ENCODE measurements around the gene CCDC50. TPM values are rescaled to one million over a fixed set of nuclear protein-coding genes. Genes with fewer than 3 reads are reported as not detected.

The CCDC50 gene
- total RNA-seq, 1 experiment from 2014 or later, result 106 TPM

DNA sequence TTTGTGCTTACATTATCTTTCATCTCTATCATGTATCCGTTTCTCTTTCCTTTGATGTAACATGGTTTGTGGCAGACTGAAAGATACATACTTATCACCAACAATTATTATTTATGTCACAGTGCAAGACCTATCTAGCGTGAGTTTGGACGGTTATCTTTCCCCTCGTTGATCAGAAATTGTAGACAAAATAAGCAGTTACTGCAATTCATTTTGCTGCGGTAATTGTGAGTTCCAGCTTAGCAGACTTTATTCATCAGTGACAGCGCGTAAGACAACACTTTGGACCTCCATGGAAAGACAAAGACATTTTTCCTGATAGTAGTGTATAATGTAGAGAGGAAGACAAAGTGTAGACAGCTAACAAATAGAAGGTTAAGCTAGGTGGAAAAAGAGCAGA, 52.1 kb downstream of the CCDC50 start:
- H3K9me2 ChIP-seq (ENCODE audit: insufficient read depth), result no peaks in the 10 kb centered on the region
- no peaks in the 10 kb centered on the region for H3F3A ChIP-seq (ENCODE audit: insufficient read depth, low read depth)
- intact Hi-C loops (cut with micrococcal nuclease; ENCODE audit: unreplicated experiment), result loop anchor here (10.0 kb wide), 1 partner anchor 677 kb away; no protein-coding TSS in a partner anchor
- ChIA-PET POLR2A (ENCODE audit: unreplicated experiment) (interaction anchor here (0.6 kb wide), 1 partner anchor 18 kb away, joined by 3 read pairs; no protein-coding TSS in a partner anchor), CTCF (no interaction called here)
- H3K27me3 ChIP-seq (ENCODE audit: insufficient read depth, low read depth), result no peaks in the 10 kb centered on the region
- BruUV-seq (replicated peaks), result no TSS peak
- no peak for DNase-seq
- H3K27ac ChIP-seq, result no peak overlapping the region
- no peak overlapping the region for H3K4me2 ChIP-seq
- H3K4me1 ChIP-seq (replicated peaks; ENCODE audit: insufficient read depth), result no peaks in the 10 kb centered on the region
- peaks cover 30% of the 10 kb centered on the region; the same call in 1 of the 2 replicates for H3K36me3 ChIP-seq (ENCODE audit: low read depth)
- no peaks in the 10 kb centered on the region for H3K79me2 ChIP-seq (ENCODE audit: low read depth)
- no peaks in the 10 kb centered on the region for H4K20me1 ChIP-seq (ENCODE audit: insufficient read depth)
- H3K9me3 ChIP-seq (ENCODE audit: insufficient read depth, low read depth), result no peaks in the 10 kb centered on the region
- TF ChIP-seq EZH2 (IDR thresholded peaks at IDR 0.05; ENCODE audit: low read depth), result no peak
- TF ChIP-seq, protein P1, sequence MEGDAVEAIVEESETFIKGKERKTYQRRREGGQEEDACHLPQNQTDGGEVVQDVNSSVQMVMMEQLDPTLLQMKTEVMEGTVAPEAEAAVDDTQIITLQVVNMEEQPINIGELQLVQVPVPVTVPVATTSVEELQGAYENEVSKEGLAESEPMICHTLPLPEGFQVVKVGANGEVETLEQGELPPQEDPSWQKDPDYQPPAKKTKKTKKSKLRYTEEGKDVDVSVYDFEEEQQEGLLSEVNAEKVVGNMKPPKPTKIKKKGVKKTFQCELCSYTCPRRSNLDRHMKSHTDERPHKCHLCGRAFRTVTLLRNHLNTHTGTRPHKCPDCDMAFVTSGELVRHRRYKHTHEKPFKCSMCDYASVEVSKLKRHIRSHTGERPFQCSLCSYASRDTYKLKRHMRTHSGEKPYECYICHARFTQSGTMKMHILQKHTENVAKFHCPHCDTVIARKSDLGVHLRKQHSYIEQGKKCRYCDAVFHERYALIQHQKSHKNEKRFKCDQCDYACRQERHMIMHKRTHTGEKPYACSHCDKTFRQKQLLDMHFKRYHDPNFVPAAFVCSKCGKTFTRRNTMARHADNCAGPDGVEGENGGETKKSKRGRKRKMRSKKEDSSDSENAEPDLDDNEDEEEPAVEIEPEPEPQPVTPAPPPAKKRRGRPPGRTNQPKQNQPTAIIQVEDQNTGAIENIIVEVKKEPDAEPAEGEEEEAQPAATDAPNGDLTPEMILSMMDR (conservative IDR thresholded peaks at IDR 0.05), result no peak
- no peak overlapping the region for H2AFZ ChIP-seq
- H3K4me3 ChIP-seq, result no peak overlapping the region

DNA sequence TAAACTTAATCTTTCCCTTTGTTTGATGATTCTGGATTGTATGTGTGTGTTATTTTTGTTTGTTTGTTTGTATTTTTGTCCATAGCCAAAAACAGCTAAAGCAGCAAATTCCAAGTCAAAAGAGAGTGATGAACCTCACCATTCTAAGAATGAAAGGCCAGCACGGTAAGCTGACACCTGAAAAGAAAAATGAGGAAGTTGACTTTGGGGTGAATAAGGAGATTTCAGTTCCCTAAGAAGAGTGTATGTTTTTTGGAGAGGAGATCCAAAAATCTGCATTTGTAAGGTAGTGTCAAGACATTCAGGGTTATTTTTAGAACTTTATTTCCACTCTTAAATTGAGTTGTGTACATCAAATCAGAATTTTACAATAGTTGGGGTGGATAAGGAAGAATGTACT, 53.5 kb downstream of the CCDC50 start:
- CTCF ChIA-PET, result no interaction called here
- no peak overlapping the region for H3K4me2 ChIP-seq
- H4K20me1 ChIP-seq (ENCODE audit: insufficient read depth), result no peaks in the 10 kb centered on the region
- POLR2A ChIA-PET (ENCODE audit: unreplicated experiment), result interaction anchor here (0.6 to 0.7 kb wide), 3 partner anchors 54 to 1482 kb away, joined by 4 to 7 read pairs (median 4); partner anchors contain the start of gene CCDC50
- H2AFZ ChIP-seq, result no peak overlapping the region
- BruUV-seq (replicated peaks), result no TSS peak
- TF ChIP-seq, protein P1 (conservative IDR thresholded peaks at IDR 0.05), result no peak
- TF ChIP-seq EZH2 (IDR thresholded peaks at IDR 0.05; ENCODE audit: low read depth), result no peak
- no peaks in the 10 kb centered on the region for H3K4me1 ChIP-seq (replicated peaks; ENCODE audit: insufficient read depth)
- no peaks in the 10 kb centered on the region for H3F3A ChIP-seq (ENCODE audit: insufficient read depth, low read depth)
- H3K36me3 ChIP-seq (ENCODE audit: low read depth), result peaks cover 30% of the 10 kb centered on the region; the same call in 1 of the 2 replicates
- H3K9me2 ChIP-seq (ENCODE audit: insufficient read depth), result no peaks in the 10 kb centered on the region
- H3K9me3 ChIP-seq (ENCODE audit: insufficient read depth, low read depth), result no peaks in the 10 kb centered on the region
- no peak overlapping the region for H3K4me3 ChIP-seq
- DNase-seq, result no peak
- H3K79me2 ChIP-seq (ENCODE audit: low read depth), result no peaks in the 10 kb centered on the region
- intact Hi-C loops (cut with micrococcal nuclease; ENCODE audit: unreplicated experiment), result loop anchor here (10.0 kb wide), 1 partner anchor 678 kb away; no protein-coding TSS in a partner anchor
- H3K27ac ChIP-seq, result no peak overlapping the region
- no peaks in the 10 kb centered on the region for H3K27me3 ChIP-seq (ENCODE audit: insufficient read depth, low read depth)

DNA sequence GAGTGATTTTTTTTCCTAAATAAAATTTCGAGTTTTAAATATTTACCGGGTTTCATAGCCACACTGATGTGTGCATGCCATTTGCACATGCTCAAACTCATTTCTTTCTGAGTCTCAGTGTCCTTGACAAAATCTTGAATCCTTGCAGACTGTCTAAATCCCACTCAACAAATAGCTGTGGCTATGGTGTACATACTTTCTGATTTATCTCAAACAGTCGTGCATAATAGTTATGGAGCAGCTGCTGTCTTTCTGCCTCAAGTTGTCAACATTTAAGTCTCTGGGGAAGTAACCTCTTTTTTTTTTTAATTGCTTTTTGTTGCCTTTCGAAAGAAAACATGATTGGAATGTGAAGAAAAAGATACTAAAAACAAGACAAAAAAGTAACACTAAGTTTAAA, 53.9 kb downstream of the CCDC50 start:
- Histone ChIP-seq H3K4me3 (no peak overlapping the region), H3K4me1 (replicated peaks; ENCODE audit: insufficient read depth) (no peaks in the 10 kb centered on the region), H2AFZ (no peak overlapping the region), H3K79me2 (ENCODE audit: low read depth) (no peaks in the 10 kb centered on the region), H3F3A (ENCODE audit: insufficient read depth, low read depth) (no peaks in the 10 kb centered on the region), H3K36me3 (ENCODE audit: low read depth) (peaks cover 30% of the 10 kb centered on the region; the same call in 1 of the 2 replicates), H3K9me2 (ENCODE audit: insufficient read depth) (no peaks in the 10 kb centered on the region), H3K9me3 (ENCODE audit: insufficient read depth, low read depth) (no peaks in the 10 kb centered on the region), H3K27ac (no peak overlapping the region), H4K20me1 (ENCODE audit: insufficient read depth) (no peaks in the 10 kb centered on the region), H3K4me2 (no peak overlapping the region), H3K27me3 (ENCODE audit: insufficient read depth, low read depth) (no peaks in the 10 kb centered on the region)
- intact Hi-C loops (cut with micrococcal nuclease; ENCODE audit: unreplicated experiment), result loop anchor here (10.0 kb wide), 1 partner anchor 678 kb away; no protein-coding TSS in a partner anchor
- CTCF ChIA-PET, result no interaction called here
- POLR2A ChIA-PET (ENCODE audit: unreplicated experiment), result interaction anchor here (0.6 to 0.7 kb wide), 3 partner anchors 54 to 1482 kb away, joined by 4 to 7 read pairs (median 4); partner anchors contain the start of gene CCDC50
- no peak for DNase-seq
- no peak for TF ChIP-seq EZH2 (IDR thresholded peaks at IDR 0.05; ENCODE audit: low read depth)
- TF ChIP-seq, protein P1 (conservative IDR thresholded peaks at IDR 0.05), result no peak
- BruUV-seq (replicated peaks), result no TSS peak

All from PC-9 (cell line).